Measurements from ENCODE around the gene ASTN2.

GRCh38 chr9:116493183-116493860 is 921.5 kb downstream of the ASTN2 start:
- no peak for TF ChIP-seq CTCF (IDR thresholded peaks at IDR 0.05; ENCODE audit: insufficient read depth, low read depth, low read length)
- no peak for TF ChIP-seq EZH2 (IDR thresholded peaks at IDR 0.05; ENCODE audit: insufficient read depth, low read length)
